ENCODE measurements around the gene TRABD2A. TPM values are rescaled to one million over a fixed set of nuclear protein-coding genes. Genes with fewer than 3 reads are reported as not detected.

The TRABD2A gene
- total and polyA plus RNA-seq, 9 of the 15 experiments (the other 6 are each of a cell fraction or from before 2014, with no cell fraction given), result 0.07 to 0.45 (median 0.25) TPM

DNA sequence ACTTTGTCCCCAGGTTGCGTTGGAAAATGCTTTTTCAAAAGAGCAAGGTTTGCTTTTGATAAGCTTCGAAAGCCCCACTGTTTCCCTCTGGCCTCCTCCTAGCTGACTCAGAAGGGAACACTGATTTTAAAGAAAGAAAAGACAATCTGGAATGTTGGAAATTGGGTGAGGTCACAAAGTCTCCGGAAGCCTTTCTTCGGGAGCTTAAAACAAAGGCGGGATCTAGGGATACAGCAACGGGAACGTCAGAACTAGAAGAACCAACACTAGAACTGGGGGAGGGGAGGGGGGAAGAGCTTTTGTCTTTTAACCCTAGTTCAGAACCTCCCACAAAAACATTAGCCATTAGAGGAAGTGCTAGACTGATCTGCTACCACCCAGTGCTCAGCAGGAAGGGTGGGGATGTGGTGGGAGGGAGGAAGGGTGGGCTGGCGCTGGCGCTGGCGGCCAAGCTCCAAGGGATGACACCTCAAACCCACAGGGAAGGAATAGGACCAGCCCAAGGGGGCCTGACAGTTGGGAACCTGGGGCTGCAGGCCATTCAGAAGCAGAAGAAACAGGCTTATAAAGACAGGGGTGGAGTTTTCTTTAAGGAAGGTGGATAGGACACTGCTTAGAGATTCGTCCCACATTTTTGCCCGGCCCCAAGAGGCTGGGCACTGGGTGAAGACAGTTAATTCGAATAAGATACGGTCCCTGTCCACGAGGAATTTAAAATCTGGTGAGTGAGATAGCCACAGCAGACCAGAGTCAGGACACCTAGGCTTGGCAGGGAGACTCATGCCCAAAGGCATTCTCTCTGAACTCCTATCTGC, 26.2 kb upstream of the TRABD2A start (continued):
- TF ChIP-seq, protein P1, sequence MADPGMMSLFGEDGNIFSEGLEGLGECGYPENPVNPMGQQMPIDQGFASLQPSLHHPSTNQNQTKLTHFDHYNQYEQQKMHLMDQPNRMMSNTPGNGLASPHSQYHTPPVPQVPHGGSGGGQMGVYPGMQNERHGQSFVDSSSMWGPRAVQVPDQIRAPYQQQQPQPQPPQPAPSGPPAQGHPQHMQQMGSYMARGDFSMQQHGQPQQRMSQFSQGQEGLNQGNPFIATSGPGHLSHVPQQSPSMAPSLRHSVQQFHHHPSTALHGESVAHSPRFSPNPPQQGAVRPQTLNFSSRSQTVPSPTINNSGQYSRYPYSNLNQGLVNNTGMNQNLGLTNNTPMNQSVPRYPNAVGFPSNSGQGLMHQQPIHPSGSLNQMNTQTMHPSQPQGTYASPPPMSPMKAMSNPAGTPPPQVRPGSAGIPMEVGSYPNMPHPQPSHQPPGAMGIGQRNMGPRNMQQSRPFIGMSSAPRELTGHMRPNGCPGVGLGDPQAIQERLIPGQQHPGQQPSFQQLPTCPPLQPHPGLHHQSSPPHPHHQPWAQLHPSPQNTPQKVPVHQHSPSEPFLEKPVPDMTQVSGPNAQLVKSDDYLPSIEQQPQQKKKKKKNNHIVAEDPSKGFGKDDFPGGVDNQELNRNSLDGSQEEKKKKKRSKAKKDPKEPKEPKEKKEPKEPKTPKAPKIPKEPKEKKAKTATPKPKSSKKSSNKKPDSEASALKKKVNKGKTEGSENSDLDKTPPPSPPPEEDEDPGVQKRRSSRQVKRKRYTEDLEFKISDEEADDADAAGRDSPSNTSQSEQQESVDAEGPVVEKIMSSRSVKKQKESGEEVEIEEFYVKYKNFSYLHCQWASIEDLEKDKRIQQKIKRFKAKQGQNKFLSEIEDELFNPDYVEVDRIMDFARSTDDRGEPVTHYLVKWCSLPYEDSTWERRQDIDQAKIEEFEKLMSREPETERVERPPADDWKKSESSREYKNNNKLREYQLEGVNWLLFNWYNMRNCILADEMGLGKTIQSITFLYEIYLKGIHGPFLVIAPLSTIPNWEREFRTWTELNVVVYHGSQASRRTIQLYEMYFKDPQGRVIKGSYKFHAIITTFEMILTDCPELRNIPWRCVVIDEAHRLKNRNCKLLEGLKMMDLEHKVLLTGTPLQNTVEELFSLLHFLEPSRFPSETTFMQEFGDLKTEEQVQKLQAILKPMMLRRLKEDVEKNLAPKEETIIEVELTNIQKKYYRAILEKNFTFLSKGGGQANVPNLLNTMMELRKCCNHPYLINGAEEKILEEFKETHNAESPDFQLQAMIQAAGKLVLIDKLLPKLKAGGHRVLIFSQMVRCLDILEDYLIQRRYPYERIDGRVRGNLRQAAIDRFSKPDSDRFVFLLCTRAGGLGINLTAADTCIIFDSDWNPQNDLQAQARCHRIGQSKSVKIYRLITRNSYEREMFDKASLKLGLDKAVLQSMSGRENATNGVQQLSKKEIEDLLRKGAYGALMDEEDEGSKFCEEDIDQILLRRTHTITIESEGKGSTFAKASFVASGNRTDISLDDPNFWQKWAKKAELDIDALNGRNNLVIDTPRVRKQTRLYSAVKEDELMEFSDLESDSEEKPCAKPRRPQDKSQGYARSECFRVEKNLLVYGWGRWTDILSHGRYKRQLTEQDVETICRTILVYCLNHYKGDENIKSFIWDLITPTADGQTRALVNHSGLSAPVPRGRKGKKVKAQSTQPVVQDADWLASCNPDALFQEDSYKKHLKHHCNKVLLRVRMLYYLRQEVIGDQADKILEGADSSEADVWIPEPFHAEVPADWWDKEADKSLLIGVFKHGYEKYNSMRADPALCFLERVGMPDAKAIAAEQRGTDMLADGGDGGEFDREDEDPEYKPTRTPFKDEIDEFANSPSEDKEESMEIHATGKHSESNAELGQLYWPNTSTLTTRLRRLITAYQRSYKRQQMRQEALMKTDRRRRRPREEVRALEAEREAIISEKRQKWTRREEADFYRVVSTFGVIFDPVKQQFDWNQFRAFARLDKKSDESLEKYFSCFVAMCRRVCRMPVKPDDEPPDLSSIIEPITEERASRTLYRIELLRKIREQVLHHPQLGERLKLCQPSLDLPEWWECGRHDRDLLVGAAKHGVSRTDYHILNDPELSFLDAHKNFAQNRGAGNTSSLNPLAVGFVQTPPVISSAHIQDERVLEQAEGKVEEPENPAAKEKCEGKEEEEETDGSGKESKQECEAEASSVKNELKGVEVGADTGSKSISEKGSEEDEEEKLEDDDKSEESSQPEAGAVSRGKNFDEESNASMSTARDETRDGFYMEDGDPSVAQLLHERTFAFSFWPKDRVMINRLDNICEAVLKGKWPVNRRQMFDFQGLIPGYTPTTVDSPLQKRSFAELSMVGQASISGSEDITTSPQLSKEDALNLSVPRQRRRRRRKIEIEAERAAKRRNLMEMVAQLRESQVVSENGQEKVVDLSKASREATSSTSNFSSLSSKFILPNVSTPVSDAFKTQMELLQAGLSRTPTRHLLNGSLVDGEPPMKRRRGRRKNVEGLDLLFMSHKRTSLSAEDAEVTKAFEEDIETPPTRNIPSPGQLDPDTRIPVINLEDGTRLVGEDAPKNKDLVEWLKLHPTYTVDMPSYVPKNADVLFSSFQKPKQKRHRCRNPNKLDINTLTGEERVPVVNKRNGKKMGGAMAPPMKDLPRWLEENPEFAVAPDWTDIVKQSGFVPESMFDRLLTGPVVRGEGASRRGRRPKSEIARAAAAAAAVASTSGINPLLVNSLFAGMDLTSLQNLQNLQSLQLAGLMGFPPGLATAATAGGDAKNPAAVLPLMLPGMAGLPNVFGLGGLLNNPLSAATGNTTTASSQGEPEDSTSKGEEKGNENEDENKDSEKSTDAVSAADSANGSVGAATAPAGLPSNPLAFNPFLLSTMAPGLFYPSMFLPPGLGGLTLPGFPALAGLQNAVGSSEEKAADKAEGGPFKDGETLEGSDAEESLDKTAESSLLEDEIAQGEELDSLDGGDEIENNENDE (IDR thresholded peaks at IDR 0.05; ENCODE audit: low read depth, low read length), result no peak
- TF ChIP-seq MEIS2 (IDR thresholded peaks at IDR 0.05; ENCODE audit: partially characterized antibody), result no peak
- TF ChIP-seq RFX1 (IDR thresholded peaks at IDR 0.05), result no peak
- TF ChIP-seq ZNF778 (CRISPR knock-in tag; IDR thresholded peaks at IDR 0.05), result no peak
- no peak for TF ChIP-seq ESRRA (IDR thresholded peaks at IDR 0.05; ENCODE audit: borderline replicate concordance, low read depth)
- no peak for TF ChIP-seq FOXA1 (IDR thresholded peaks at IDR 0.05; ENCODE audit: borderline replicate concordance)
- TF ChIP-seq KDM4B (IDR thresholded peaks at IDR 0.05; ENCODE audit: borderline replicate concordance in 2 of 2, low read depth in 1 of 2), result no peak
- TF ChIP-seq, protein P2, sequence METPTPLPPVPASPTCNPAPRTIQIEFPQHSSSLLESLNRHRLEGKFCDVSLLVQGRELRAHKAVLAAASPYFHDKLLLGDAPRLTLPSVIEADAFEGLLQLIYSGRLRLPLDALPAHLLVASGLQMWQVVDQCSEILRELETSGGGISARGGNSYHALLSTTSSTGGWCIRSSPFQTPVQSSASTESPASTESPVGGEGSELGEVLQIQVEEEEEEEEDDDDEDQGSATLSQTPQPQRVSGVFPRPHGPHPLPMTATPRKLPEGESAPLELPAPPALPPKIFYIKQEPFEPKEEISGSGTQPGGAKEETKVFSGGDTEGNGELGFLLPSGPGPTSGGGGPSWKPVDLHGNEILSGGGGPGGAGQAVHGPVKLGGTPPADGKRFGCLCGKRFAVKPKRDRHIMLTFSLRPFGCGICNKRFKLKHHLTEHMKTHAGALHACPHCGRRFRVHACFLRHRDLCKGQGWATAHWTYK (CRISPR knock-in tag; IDR thresholded peaks at IDR 0.05), result peak; percentile 68; the same call in 1 of the 2 replicates
- 0 out of 2 replicates have a peak, but pooled peaks have one; percentile 4 for TF ChIP-seq NCOR1 (IDR thresholded peaks at IDR 0.05)
- TF ChIP-seq KDM1A (IDR thresholded peaks at IDR 0.05), result peak; percentile 81 to 83
- TF ChIP-seq MTA3 (IDR thresholded peaks at IDR 0.05; ENCODE audit: borderline replicate concordance), result no peak
- TF ChIP-seq HMG20B (CRISPR knock-in tag; IDR thresholded peaks at IDR 0.05), result no peak
- TF ChIP-seq SMAD2 (IDR thresholded peaks at IDR 0.05; ENCODE audit: low read depth, low read length), result no peak
- no peak for TF ChIP-seq KAT8 (IDR thresholded peaks at IDR 0.05; ENCODE audit: low read depth)
